Measurements from ENCODE around the gene CRYGN.

Gene CRYGN

GRCh38 chr7:151436446-151437158 is 3.3 kb downstream of the CRYGN start:
- Histone ChIP-seq H3K27me3 (ENCODE audit: control insufficient read depth, insufficient read depth, low read length) (peaks cover 11% of the 10 kb centered on the region), H3K4me1 (ENCODE audit: control insufficient read depth, low read depth, low read length) (peaks cover 3% of the 10 kb centered on the region), H3K9ac (ENCODE audit: low read length) (no peak overlapping the region), H3K27ac (ENCODE audit: low read length) (no peak overlapping the region), H3K9me3 (ENCODE audit: control insufficient read depth, low read depth, low read length) (no peaks in the 10 kb centered on the region), H3K36me3 (ENCODE audit: control insufficient read depth, low read depth, low read length) (no peaks in the 10 kb centered on the region), H3K4me3 (ENCODE audit: low read length) (no peak overlapping the region)

GRCh38 chr7:151435971-151436370 is 4.0 kb downstream of the CRYGN start:
- H3K27me3 ChIP-seq (ENCODE audit: control insufficient read depth, insufficient read depth, low read length): peaks cover 11% of the 10 kb centered on the region
- H3K9ac ChIP-seq (ENCODE audit: low read length): no peak overlapping the region
- H3K4me3 ChIP-seq (ENCODE audit: low read length): no peak overlapping the region
- H3K36me3 ChIP-seq (ENCODE audit: control insufficient read depth, low read depth, low read length): no peaks in the 10 kb centered on the region
- no peaks in the 10 kb centered on the region for H3K9me3 ChIP-seq (ENCODE audit: control insufficient read depth, low read depth, low read length)
- H3K27ac ChIP-seq (ENCODE audit: low read length): no peak overlapping the region
- peaks cover 3% of the 10 kb centered on the region for H3K4me1 ChIP-seq (ENCODE audit: control insufficient read depth, low read depth, low read length)

- Histone ChIP-seq H3K27ac (ENCODE audit: low read length) (no peak overlapping the region), H3K27me3 (ENCODE audit: control insufficient read depth, insufficient read depth, low read length) (peaks cover 11% of the 10 kb centered on the region), H3K36me3 (ENCODE audit: control insufficient read depth, low read depth, low read length) (no peaks in the 10 kb centered on the region), H3K4me3 (ENCODE audit: low read length) (no peak overlapping the region), H3K4me1 (ENCODE audit: control insufficient read depth, low read depth, low read length) (no peaks in the 10 kb centered on the region), H3K9me3 (ENCODE audit: control insufficient read depth, low read depth, low read length) (no peaks in the 10 kb centered on the region), H3K9ac (ENCODE audit: low read length) (no peak overlapping the region)
Measured at GRCh38 chr7:151435103-151435916, 4.6 kb downstream of the CRYGN start.

GRCh38 chr7:151434549-151434948 is 5.4 kb downstream of the CRYGN start:
- Histone ChIP-seq H3K9me3 (ENCODE audit: control insufficient read depth, low read depth, low read length) (no peaks in the 10 kb centered on the region), H3K36me3 (ENCODE audit: control insufficient read depth, low read depth, low read length) (no peaks in the 10 kb centered on the region), H3K4me1 (ENCODE audit: control insufficient read depth, low read depth, low read length) (peaks cover 7% of the 10 kb centered on the region), H3K4me3 (ENCODE audit: low read length) (no peak overlapping the region), H3K27ac (ENCODE audit: low read length) (no peak overlapping the region), H3K27me3 (ENCODE audit: control insufficient read depth, insufficient read depth, low read length) (peaks cover 10% of the 10 kb centered on the region), H3K9ac (ENCODE audit: low read length) (no peak overlapping the region)

- Histone ChIP-seq H3K9me3 (ENCODE audit: control insufficient read depth, low read depth, low read length) (no peaks in the 10 kb centered on the region), H3K9ac (ENCODE audit: low read length) (no peak overlapping the region), H3K4me1 (ENCODE audit: control insufficient read depth, low read depth, low read length) (peaks cover 14% of the 10 kb centered on the region), H3K27ac (ENCODE audit: low read length) (no peak overlapping the region), H3K36me3 (ENCODE audit: control insufficient read depth, low read depth, low read length) (no peaks in the 10 kb centered on the region), H3K27me3 (ENCODE audit: control insufficient read depth, insufficient read depth, low read length) (peaks cover 3% of the 10 kb centered on the region), H3K4me3 (ENCODE audit: low read length) (no peak overlapping the region)
Measured at GRCh38 chr7:151433721-151434400, 6.1 kb downstream of the CRYGN start.

GRCh38 chr7:151432658-151433521 is 7.1 kb downstream of the CRYGN start:
- H3K4me1 ChIP-seq (ENCODE audit: control insufficient read depth, low read depth, low read length): peaks cover 20% of the 10 kb centered on the region
- H3K36me3 ChIP-seq (ENCODE audit: control insufficient read depth, low read depth, low read length): no peaks in the 10 kb centered on the region
- no peaks in the 10 kb centered on the region for H3K9me3 ChIP-seq (ENCODE audit: control insufficient read depth, low read depth, low read length)
- no peaks in the 10 kb centered on the region for H3K27me3 ChIP-seq (ENCODE audit: control insufficient read depth, insufficient read depth, low read length)
- H3K9ac ChIP-seq (ENCODE audit: low read length): no peak overlapping the region
- no peak overlapping the region for H3K27ac ChIP-seq (ENCODE audit: low read length)
- no peak overlapping the region for H3K4me3 ChIP-seq (ENCODE audit: low read length)

GRCh38 chr7:151431768-151432311 is 8.1 kb downstream of the CRYGN start:
- Histone ChIP-seq H3K9ac (ENCODE audit: low read length) (no peak overlapping the region), H3K36me3 (ENCODE audit: control insufficient read depth, low read depth, low read length) (no peaks in the 10 kb centered on the region), H3K27ac (ENCODE audit: low read length) (no peak overlapping the region), H3K9me3 (ENCODE audit: control insufficient read depth, low read depth, low read length) (no peaks in the 10 kb centered on the region), H3K4me3 (ENCODE audit: low read length) (no peak overlapping the region), H3K27me3 (ENCODE audit: control insufficient read depth, insufficient read depth, low read length) (no peaks in the 10 kb centered on the region), H3K4me1 (ENCODE audit: control insufficient read depth, low read depth, low read length) (peaks cover 20% of the 10 kb centered on the region)

- Histone ChIP-seq H3K9ac (ENCODE audit: low read length) (no peak overlapping the region), H3K27ac (ENCODE audit: low read length) (no peak overlapping the region), H3K4me1 (ENCODE audit: control insufficient read depth, low read depth, low read length) (peaks cover 20% of the 10 kb centered on the region), H3K9me3 (ENCODE audit: control insufficient read depth, low read depth, low read length) (no peaks in the 10 kb centered on the region), H3K36me3 (ENCODE audit: control insufficient read depth, low read depth, low read length) (no peaks in the 10 kb centered on the region), H3K4me3 (ENCODE audit: low read length) (no peak overlapping the region), H3K27me3 (ENCODE audit: control insufficient read depth, insufficient read depth, low read length) (no peaks in the 10 kb centered on the region)
Measured at GRCh38 chr7:151431281-151431767, 8.6 kb downstream of the CRYGN start.

- H3K4me3 ChIP-seq (ENCODE audit: low read length): no peak overlapping the region
- H3K36me3 ChIP-seq (ENCODE audit: control insufficient read depth, low read depth, low read length): no peaks in the 10 kb centered on the region
- H3K27ac ChIP-seq (ENCODE audit: low read length): no peak overlapping the region
- H3K9me3 ChIP-seq (ENCODE audit: control insufficient read depth, low read depth, low read length): no peaks in the 10 kb centered on the region
- no peaks in the 10 kb centered on the region for H3K27me3 ChIP-seq (ENCODE audit: control insufficient read depth, insufficient read depth, low read length)
- peaks cover 20% of the 10 kb centered on the region for H3K4me1 ChIP-seq (ENCODE audit: control insufficient read depth, low read depth, low read length)
- no peak overlapping the region for H3K9ac ChIP-seq (ENCODE audit: low read length)
Measured at GRCh38 chr7:151430391-151431205, 9.3 kb downstream of the CRYGN start.

GRCh38 chr7:151429560-151430331 is 10.2 kb downstream of the CRYGN start:
- H3K9me3 ChIP-seq (ENCODE audit: control insufficient read depth, low read depth, low read length): no peaks in the 10 kb centered on the region
- H3K4me1 ChIP-seq (ENCODE audit: control insufficient read depth, low read depth, low read length): peaks cover 20% of the 10 kb centered on the region
- H3K27ac ChIP-seq (ENCODE audit: low read length): no peak overlapping the region
- H3K36me3 ChIP-seq (ENCODE audit: control insufficient read depth, low read depth, low read length): no peaks in the 10 kb centered on the region
- H3K9ac ChIP-seq (ENCODE audit: low read length): no peak overlapping the region
- no peak overlapping the region for H3K4me3 ChIP-seq (ENCODE audit: low read length)
- no peaks in the 10 kb centered on the region for H3K27me3 ChIP-seq (ENCODE audit: control insufficient read depth, insufficient read depth, low read length)

All from iPS-18a (cell line).